Measurements from ENCODE around the gene LCE2D. TPM values are rescaled to one million over a fixed set of nuclear protein-coding genes. Genes with fewer than 3 reads are reported as not detected.
"Not testable (repeated sequence)": the region's sequence is repeated elsewhere in the genome, so short reads cannot be mapped to it uniquely, and the experiment has no call there.

The LCE2D gene
- total RNA-seq, 4 donors from 2014 or later, result not detected

GRCh38 chr1:152673016-152673415 is 9.8 kb downstream of the LCE2D start:
- TF ChIP-seq POLR2AphosphoS5 (IDR thresholded peaks at IDR 0.05) (no peak), CTCF (IDR thresholded peaks at IDR 0.05) (no peak), POLR2A (IDR thresholded peaks at IDR 0.05) (no peak), EP300 (IDR thresholded peaks at IDR 0.05; ENCODE audit: low read depth) (no peak)
- in situ Hi-C loops (cut with MboI; ENCODE audit: low pct_ligation_motif_present in 1 of 4, low pct_unique_long_range_greater_than_20kb in 1 of 4, low sequenced_read_pairs in 3 of 4), result no loop called here
- Histone ChIP-seq H3K27me3 (no peaks in the 10 kb centered on the region), H3K4me1 (no peaks in the 10 kb centered on the region), H3K27ac (no peak overlapping the region), H3K9me3 (no peaks in the 10 kb centered on the region), H3K4me3 (no peak overlapping the region), H3K36me3 (no peaks in the 10 kb centered on the region)
- intact Hi-C loops (cut with DNase I; ENCODE audit: low total_unique reads), result no loop called here
- no peak for DNase-seq
- 17 to 41% methylated on average over 2 of the region's 2 CpGs for WGBS, 2 donors (ENCODE audit: low coverage in 1 of 2)

GRCh38 chr1:152674983-152675382 is 11.8 kb downstream of the LCE2D start, which contains the start of gene LCE2C:
Gene LCE2C, plus strand, starts transcription at chr1:152675279. Its CDS starts 737 bp downstream, at chr1:152676016.
- H3K27ac ChIP-seq; H3K27me3 ChIP-seq; H3K9me3 ChIP-seq; H3K4me1 ChIP-seq; intact Hi-C loops (cut with DNase I; ENCODE audit: low total_unique reads); DNase-seq; H3K4me3 ChIP-seq; H3K36me3 ChIP-seq; in situ Hi-C loops (cut with MboI; ENCODE audit: low pct_ligation_motif_present in 1 of 4, low pct_unique_long_range_greater_than_20kb in 1 of 4, low sequenced_read_pairs in 3 of 4): not testable (repeated sequence)
- WGBS, 2 donors (ENCODE audit: low coverage in 1 of 2), result 73% methylated on average over 3 of the region's 3 CpGs; no CpG with 5 or more reads in 1 of the 2 donors

- H3K36me3 ChIP-seq, result no peaks in the 10 kb centered on the region
- 20 to 68% methylated on average over 1 to 6 of the region's 6 CpGs for WGBS, 2 donors (ENCODE audit: low coverage in 1 of 2)
- no peak for DNase-seq
- no peak overlapping the region for H3K27ac ChIP-seq
- intact Hi-C loops (cut with DNase I; ENCODE audit: low total_unique reads) (no loop called here), in situ Hi-C loops (cut with MboI; ENCODE audit: low pct_ligation_motif_present in 1 of 4, low pct_unique_long_range_greater_than_20kb in 1 of 4, low sequenced_read_pairs in 3 of 4) (no loop called here)
- TF ChIP-seq POLR2AphosphoS5 (IDR thresholded peaks at IDR 0.05) (no peak), EP300 (IDR thresholded peaks at IDR 0.05; ENCODE audit: low read depth) (no peak), CTCF (IDR thresholded peaks at IDR 0.05) (no peak), POLR2A (IDR thresholded peaks at IDR 0.05) (no peak)
- H3K4me3 ChIP-seq, result no peak overlapping the region
- no peaks in the 10 kb centered on the region for H3K4me1 ChIP-seq
- no peaks in the 10 kb centered on the region for H3K27me3 ChIP-seq
- no peaks in the 10 kb centered on the region for H3K9me3 ChIP-seq
Measured at GRCh38 chr1:152679459-152679858, 16.3 kb downstream of the LCE2D start.

GRCh38 chr1:152681616-152682015 is 18.4 kb downstream of the LCE2D start:
- DNase-seq, result no peak
- H3K4me1 ChIP-seq, result no peaks in the 10 kb centered on the region
- intact Hi-C loops (cut with DNase I; ENCODE audit: low total_unique reads) (no loop called here), in situ Hi-C loops (cut with MboI; ENCODE audit: low pct_ligation_motif_present in 1 of 4, low pct_unique_long_range_greater_than_20kb in 1 of 4, low sequenced_read_pairs in 3 of 4) (no loop called here)
- no peak overlapping the region for H3K27ac ChIP-seq
- H3K9me3 ChIP-seq, result no peaks in the 10 kb centered on the region
- H3K27me3 ChIP-seq, result no peaks in the 10 kb centered on the region
- 46 to 53% methylated on average over 2 of the region's 2 CpGs for WGBS, 2 donors (ENCODE audit: low coverage in 1 of 2)
- no peaks in the 10 kb centered on the region for H3K36me3 ChIP-seq
- H3K4me3 ChIP-seq, result no peak overlapping the region
- TF ChIP-seq POLR2AphosphoS5 (IDR thresholded peaks at IDR 0.05) (no peak), CTCF (IDR thresholded peaks at IDR 0.05) (no peak), EP300 (IDR thresholded peaks at IDR 0.05; ENCODE audit: low read depth) (no peak), POLR2A (IDR thresholded peaks at IDR 0.05) (no peak)

- Histone ChIP-seq H3K9me3 (no peaks in the 10 kb centered on the region), H3K27ac (no peak overlapping the region), H3K4me3 (no peak overlapping the region), H3K36me3 (no peaks in the 10 kb centered on the region), H3K27me3 (no peaks in the 10 kb centered on the region), H3K4me1 (no peaks in the 10 kb centered on the region)
- intact Hi-C loops (cut with DNase I; ENCODE audit: low total_unique reads) (no loop called here), in situ Hi-C loops (cut with MboI; ENCODE audit: low pct_ligation_motif_present in 1 of 4, low pct_unique_long_range_greater_than_20kb in 1 of 4, low sequenced_read_pairs in 3 of 4) (no loop called here)
- DNase-seq, result no peak
- TF ChIP-seq EP300 (IDR thresholded peaks at IDR 0.05; ENCODE audit: low read depth), result no peak
- no peak for TF ChIP-seq CTCF (IDR thresholded peaks at IDR 0.05)
- TF ChIP-seq POLR2A (IDR thresholded peaks at IDR 0.05), result no peak
- no peak for TF ChIP-seq POLR2AphosphoS5 (IDR thresholded peaks at IDR 0.05)
Measured at GRCh38 chr1:152683846-152684245, 20.7 kb downstream of the LCE2D start.

- H3K27me3 ChIP-seq; H3K4me1 ChIP-seq; in situ Hi-C loops (cut with MboI; ENCODE audit: low pct_ligation_motif_present in 1 of 4, low pct_unique_long_range_greater_than_20kb in 1 of 4, low sequenced_read_pairs in 3 of 4); H3K4me3 ChIP-seq; intact Hi-C loops (cut with DNase I; ENCODE audit: low total_unique reads); H3K27ac ChIP-seq; H3K36me3 ChIP-seq; H3K9me3 ChIP-seq; DNase-seq: not testable (repeated sequence)
- 71% methylated on average over 2 of the region's 4 CpGs; no CpG with 5 or more reads in 1 of the 2 donors for WGBS, 2 donors (ENCODE audit: low coverage in 1 of 2)
Measured at GRCh38 chr1:152685823-152686222, 22.6 kb downstream of the LCE2D start, which contains the start of gene LCE2B. Gene LCE2B, plus strand, starts transcription at chr1:152686123. Its CDS starts 721 bp downstream, at chr1:152686844.

Measured in transverse colon (tissue), 4 donors.